ENCODE results near the gene AARS2. TPM values are rescaled to one million over a fixed set of nuclear protein-coding genes. Genes with fewer than 3 reads are reported as not detected.
A peak's percentile ranks its signal among the peaks of the same experiment; 100 is the strongest.

Gene AARS2
- total and polyA plus RNA-seq, 2 of the 8 experiments (the other 6 are each of a cell fraction or from before 2014, with no cell fraction given): 8.6 to 20.4 TPM

DNA sequence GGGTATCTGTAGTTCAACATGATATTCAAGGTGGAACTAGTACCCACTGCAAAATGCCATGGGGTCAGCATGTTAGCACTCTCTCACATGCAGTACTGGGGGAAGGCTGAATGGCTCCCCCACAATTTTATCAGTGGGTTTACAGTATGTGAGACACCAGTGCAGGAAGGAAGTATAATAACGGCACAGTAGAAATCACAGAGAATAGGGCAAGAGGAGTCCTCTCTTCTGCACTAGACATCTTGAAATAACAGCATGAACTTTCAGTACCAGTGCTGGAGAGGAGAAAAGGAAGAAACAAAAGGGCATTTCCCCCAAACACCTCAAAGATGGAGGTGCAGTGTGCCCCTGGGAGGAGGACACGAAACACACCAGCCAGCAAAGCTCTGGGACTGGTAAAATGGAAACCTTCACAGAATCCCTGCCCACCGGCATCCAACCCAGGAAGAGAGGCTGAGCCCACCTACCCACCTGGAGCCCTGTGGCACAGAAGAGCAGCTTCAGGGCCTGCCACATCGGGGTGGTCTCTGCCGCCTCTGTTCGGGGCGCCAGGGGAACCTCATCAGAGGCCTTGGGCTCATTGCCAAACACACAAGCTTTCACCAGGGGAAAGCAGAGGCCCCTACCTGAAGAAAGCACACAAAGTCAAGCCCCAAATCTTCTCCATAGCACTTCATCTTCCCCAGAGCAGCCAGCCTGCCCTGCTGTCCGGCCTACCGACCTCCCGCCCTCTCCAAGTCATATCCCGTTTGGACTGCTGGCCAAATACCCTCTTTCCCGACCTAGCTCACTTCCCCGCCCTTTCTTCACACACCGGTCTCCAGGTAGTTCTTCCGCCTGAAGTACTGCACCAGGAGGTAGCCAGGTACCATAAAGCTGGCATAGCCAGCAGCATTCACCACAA, 57.0 kb downstream of the AARS2 start:
- peak in 1 of 2 experiments; percentile 60 for DNase-seq (ENCODE audit: low read depth in 1 of 2, low spot score in 2 of 2)
- no peak overlapping the region for H2AFZ ChIP-seq (ENCODE audit: low read length)
- TF ChIP-seq CHD2 (IDR thresholded peaks at IDR 0.05; ENCODE audit: low read length) (no peak), KDM5A (IDR thresholded peaks at IDR 0.05; ENCODE audit: low read length) (no peak)
- TF ChIP-seq, protein P1, sequence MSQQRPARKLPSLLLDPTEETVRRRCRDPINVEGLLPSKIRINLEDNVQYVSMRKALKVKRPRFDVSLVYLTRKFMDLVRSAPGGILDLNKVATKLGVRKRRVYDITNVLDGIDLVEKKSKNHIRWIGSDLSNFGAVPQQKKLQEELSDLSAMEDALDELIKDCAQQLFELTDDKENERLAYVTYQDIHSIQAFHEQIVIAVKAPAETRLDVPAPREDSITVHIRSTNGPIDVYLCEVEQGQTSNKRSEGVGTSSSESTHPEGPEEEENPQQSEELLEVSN (IDR thresholded peaks at IDR 0.05): no peak

More for the DNA sequence above, 57.0 kb downstream of the AARS2 start:
- Histone ChIP-seq H3K18ac (ENCODE audit: extremely low read depth, low read length) (no peak overlapping the region; the same call in 1 of the 2 replicates), H2BK15ac (ENCODE audit: low read length) (no peak overlapping the region), H3K56ac (replicated peaks; ENCODE audit: insufficient read length, low read depth, low read length) (peak overlapping the region; percentile 7), H3K4me1 (replicated peaks in 1 of 4; ENCODE audit: control insufficient read depth in 3 of 4, insufficient read depth in 4 of 4, low read length in 3 of 4) (peaks cover 0 to 15% (median 6%) of the 10 kb centered on the region in 4 experiments; a peak in 4 of 7 replicates), H2BK5ac (ENCODE audit: low read depth, low read length) (peak overlapping the region; percentile 92), H3K27me3 (replicated peaks in 1 of 4; ENCODE audit: control insufficient read depth in 3 of 4, extremely low read depth in 1 of 4, insufficient read depth in 3 of 4, low read length in 3 of 4) (no peaks in the 10 kb centered on the region), H4K91ac (replicated peaks; ENCODE audit: insufficient read length, low read length) (no peak overlapping the region), H2BK120ac (replicated peaks; ENCODE audit: low read depth, low read length) (no peak overlapping the region), H4K20me1 (replicated peaks in 1 of 2; ENCODE audit: control insufficient read depth in 1 of 2, insufficient read depth in 2 of 2, low read length in 2 of 2) (peaks cover 4 to 17% of the 10 kb centered on the region in 2 experiments), H3K79me2 (ENCODE audit: control insufficient read depth in 1 of 2, insufficient read depth in 2 of 2, low read length in 2 of 2) (peaks cover 0 to 23% of the 10 kb centered on the region in 2 experiments; a peak in 2 of 4 replicates), H3K23ac (ENCODE audit: insufficient read length) (no peak overlapping the region), H2BK20ac (ENCODE audit: low read length) (no peak overlapping the region), H4K5ac (ENCODE audit: insufficient read length, low read depth, low read length) (peak overlapping the region; percentile 20), H3K9me3 (ENCODE audit: insufficient read depth in 2 of 2, low read depth in 1 of 2, low read length in 1 of 2) (no peaks in the 10 kb centered on the region), H3K27ac (ENCODE audit: low read depth, low read length) (peak overlapping the region; percentile 88; the same call in 1 of the 2 replicates), H3K9ac (replicated peaks in 1 of 4; ENCODE audit: extremely low read depth in 1 of 4, low read depth in 3 of 4, low read length in 3 of 4) (peak overlapping the region; percentile 45 to 84 (median 76)), H3K4me2 (ENCODE audit: insufficient read depth in 1 of 2, low read depth in 2 of 2, low read length in 2 of 2) (peak overlapping the region; percentile 58 to 82), H3K36me3 (ENCODE audit: control insufficient read depth in 2 of 4, insufficient read depth in 4 of 4, low read length in 3 of 4) (peaks cover 28 to 50% (median 47%) of the 10 kb centered on the region in 4 experiments), H3K14ac (ENCODE audit: insufficient read length) (peak overlapping the region; percentile 48), H3K23me2 (ENCODE audit: low read depth, low read length) (peaks cover 11% of the 10 kb centered on the region), H2AK5ac (ENCODE audit: low read depth, low read length) (no peak overlapping the region), H4K8ac (ENCODE audit: extremely low read depth, insufficient read depth, low read length) (no peak overlapping the region; the same call in 1 of the 2 replicates), H3K79me1 (ENCODE audit: low read depth, low read length) (no peaks in the 10 kb centered on the region; the same call in 1 of the 2 replicates), H3K4me3 (ENCODE audit: extremely low read depth in 1 of 4, insufficient read depth in 2 of 4, low read depth in 3 of 4, low read length in 4 of 4) (peak overlapping the region; percentile 67 to 85 (median 75)), H3K4ac (replicated peaks; ENCODE audit: insufficient read length, low read depth, low read length) (no peak overlapping the region), H2BK12ac (ENCODE audit: low read depth, low read length) (no peak overlapping the region)
- no peak for FAIRE-seq
- WGBS, 2 experiments (ENCODE audit: extremely low coverage in 1 of 2, insufficient coverage in 1 of 2, insufficient read length in 1 of 2, insufficient replicate concordance in 2 of 2, low coverage in 1 of 2, low lambda C conversion rate in 2 of 2, missing lambda C conversion rate in 1 of 2): 33% methylated on average over 15 of the region's 15 CpGs; no CpG with 5 or more reads in 1 of the 2 experiments
- CTCF ChIA-PET (ENCODE audit: partially characterized antibody): interaction anchor here (0.6 to 4.8 kb wide), 40 partner anchors 9 to 186 kb away, joined by 3 to 48 read pairs (median 4); partner anchors contain the start of genes CAPN11, HSP90AB1, SLC29A1 and TMEM151B
- POLR2A ChIA-PET (ENCODE audit: partially characterized antibody): interaction anchor here (0.7 to 15.1 kb wide), 51 partner anchors 11 to 627 kb away, joined by 3 to 581 read pairs (median 5); partner anchors contain the start of genes AARS2, CAPN11, CDC5L and GTPBP2
